ENCODE results near the gene SH3RF3. TPM values are rescaled to one million over a fixed set of nuclear protein-coding genes. Genes with fewer than 3 reads are reported as not detected.

SH3RF3 gene
- total RNA-seq, 1 donor from 2014 or later = 7.4 TPM

- DNase-seq (no peak), ATAC-seq (peak; percentile 35)
- Histone ChIP-seq H3K27ac (no peak overlapping the region), H3K36me3 (no peaks in the 10 kb centered on the region), H3K4me3 (no peak overlapping the region), H3K4me1 (no peaks in the 10 kb centered on the region), H3K9me3 (peaks cover 5% of the 10 kb centered on the region), H3K27me3 (no peaks in the 10 kb centered on the region)
- no peak for TF ChIP-seq CTCF (IDR thresholded peaks at IDR 0.05)
- intact Hi-C loops (cut with DNase I) = no loop called here
Measured at GRCh38 chr2:109440499-109441156, 311.6 kb downstream of the SH3RF3 start.

- intact Hi-C loops (cut with DNase I) = no loop called here
- Histone ChIP-seq H3K9me3 (peaks cover 5% of the 10 kb centered on the region), H3K36me3 (no peaks in the 10 kb centered on the region), H3K4me3 (no peak overlapping the region), H3K27me3 (no peaks in the 10 kb centered on the region), H3K27ac (no peak overlapping the region), H3K4me1 (no peaks in the 10 kb centered on the region)
- no peak for TF ChIP-seq CTCF (IDR thresholded peaks at IDR 0.05)
- DNase-seq = no peak
- ATAC-seq = no peak
Measured at GRCh38 chr2:109442715-109443319, 313.8 kb downstream of the SH3RF3 start.

DNA sequence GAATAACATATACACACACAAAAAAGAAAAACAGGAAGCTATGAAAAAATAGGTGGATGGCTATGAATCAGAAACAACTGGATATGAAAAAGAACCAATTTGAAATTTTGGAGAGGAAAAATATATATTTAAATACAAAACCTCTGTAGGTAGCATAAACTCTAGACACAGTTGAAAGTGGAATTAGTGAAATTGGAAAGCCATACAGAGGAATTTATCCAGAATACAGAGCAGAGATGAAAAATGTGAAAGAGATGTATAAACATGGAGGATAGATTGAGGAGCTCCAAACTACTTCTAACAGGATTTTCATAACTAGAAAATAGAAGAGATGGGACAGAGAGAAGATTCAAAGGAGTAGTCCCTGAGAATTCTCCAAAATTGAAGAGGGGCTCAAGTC is 315.9 kb downstream of the SH3RF3 start:
- no peak overlapping the region for H3K4me3 ChIP-seq
- no peak for ATAC-seq
- no peaks in the 10 kb centered on the region for H3K36me3 ChIP-seq
- no peak overlapping the region for H3K27ac ChIP-seq
- no peaks in the 10 kb centered on the region for H3K4me1 ChIP-seq
- peaks cover 5% of the 10 kb centered on the region for H3K9me3 ChIP-seq
- DNase-seq = no peak
- intact Hi-C loops (cut with DNase I) = no loop called here
- no peak for TF ChIP-seq CTCF (IDR thresholded peaks at IDR 0.05)
- no peaks in the 10 kb centered on the region for H3K27me3 ChIP-seq

DNA sequence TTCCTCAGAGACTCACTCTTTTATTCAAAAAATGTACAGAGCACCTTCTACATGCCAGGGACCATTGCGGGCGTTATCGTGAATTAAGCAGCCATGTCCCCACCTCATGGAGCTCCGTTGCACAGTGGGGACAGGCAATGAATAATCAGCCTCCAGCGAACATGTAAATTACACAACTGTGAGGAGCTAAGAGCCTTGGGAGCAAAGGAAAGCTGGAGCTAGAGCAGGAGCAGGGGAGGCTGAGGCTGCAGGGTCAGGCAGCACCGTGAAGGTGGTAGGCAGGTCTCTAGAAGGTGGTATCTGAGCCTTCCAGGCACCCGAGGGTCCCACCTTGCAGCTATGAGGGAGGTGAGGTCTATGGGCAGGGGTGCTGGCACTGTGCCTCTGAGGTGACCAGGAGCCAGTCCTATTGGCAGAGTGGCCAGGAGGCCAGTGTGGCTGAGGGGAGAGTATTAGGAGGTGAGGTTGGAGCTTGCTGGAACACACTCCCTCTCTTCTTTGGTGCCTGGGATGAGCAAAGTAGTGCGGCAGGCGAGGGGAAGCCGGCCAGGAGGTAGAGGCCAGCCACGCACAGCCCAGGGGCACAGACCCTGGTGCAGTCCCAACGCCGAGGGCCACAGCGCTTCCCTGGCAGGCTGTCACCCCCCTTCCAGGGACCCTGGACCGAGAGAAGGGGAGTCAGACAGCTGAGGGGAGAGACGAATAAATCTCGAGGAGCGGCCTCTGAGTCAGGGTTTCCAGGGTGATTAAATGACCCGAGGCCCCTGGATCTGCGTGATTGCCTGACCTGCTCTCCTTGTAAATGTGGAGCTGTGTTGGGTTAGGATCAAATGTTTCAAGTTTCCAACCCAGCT is 317.5 kb downstream of the SH3RF3 start:
- intact Hi-C loops (cut with DNase I) = no loop called here
- H3K36me3 ChIP-seq = no peaks in the 10 kb centered on the region
- no peaks in the 10 kb centered on the region for H3K27me3 ChIP-seq
- H3K4me3 ChIP-seq = no peak overlapping the region
- no peaks in the 10 kb centered on the region for H3K4me1 ChIP-seq
- no peak for TF ChIP-seq CTCF (IDR thresholded peaks at IDR 0.05)
- H3K9me3 ChIP-seq = peaks cover 5% of the 10 kb centered on the region
- H3K27ac ChIP-seq = no peak overlapping the region
- DNase-seq (no peak), ATAC-seq (peak; percentile 11)

GRCh38 chr2:109447251-109447661 is 318.3 kb downstream of the SH3RF3 start:
- H3K27ac ChIP-seq = no peak overlapping the region
- H3K36me3 ChIP-seq = no peaks in the 10 kb centered on the region
- no peak for TF ChIP-seq CTCF (IDR thresholded peaks at IDR 0.05)
- H3K4me1 ChIP-seq = no peaks in the 10 kb centered on the region
- H3K9me3 ChIP-seq = no peaks in the 10 kb centered on the region
- H3K27me3 ChIP-seq = no peaks in the 10 kb centered on the region
- DNase-seq = no peak
- no peak overlapping the region for H3K4me3 ChIP-seq
- intact Hi-C loops (cut with DNase I) = no loop called here
- no peak for ATAC-seq
